Activated T-cell treated with anti-CD3 and anti-CD28 coated beads, Interleukin-2, amount 50 U/mL, for 1 hour (primary cell): ENCODE data around the gene AGPAT1.

Experiments used
- DNase-seq: peaks from one replicate; pipeline ENCODE4 v3.0.0-alpha.2; 2020

The AGPAT1 gene

GRCh38 chr6:32185681-32186131 lies 9.8 kb upstream of the AGPAT1 start:
- peak; percentile 55 for DNase-seq

DNA sequence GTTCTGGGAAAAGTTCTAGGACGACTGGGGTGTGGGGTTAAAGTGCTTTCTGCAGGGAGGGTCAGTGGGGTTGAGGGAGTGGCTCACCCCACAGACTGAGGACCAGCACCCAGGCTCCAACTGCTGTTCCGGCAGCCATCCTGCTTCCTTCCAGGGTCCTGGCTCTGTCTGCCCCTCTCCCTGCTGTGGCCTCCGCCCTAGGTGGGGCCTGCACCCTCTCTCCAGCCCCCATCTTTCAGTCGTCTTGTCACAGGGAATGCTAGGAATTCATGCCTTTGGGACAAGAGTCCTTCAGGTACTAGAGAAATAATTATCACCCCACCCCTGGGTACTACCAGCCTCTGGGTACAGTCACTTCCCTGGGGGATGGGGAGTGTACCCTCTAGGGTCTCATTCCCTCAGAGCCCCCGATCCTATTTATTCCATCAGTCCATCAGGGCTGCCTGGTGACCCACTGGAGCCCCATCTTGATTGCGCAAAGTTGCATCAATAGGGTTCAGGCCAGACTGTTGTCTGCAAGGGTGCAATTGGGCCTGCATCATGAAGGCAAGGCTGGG lies 8.3 kb upstream of the AGPAT1 start, which contains the start of gene AGER:
Gene AGER (minus strand): TSS at position 170 of the 557 bp plus-strand sequence. CDS start 31 bp downstream, at position 139.
- DNase-seq = no peak

GRCh38 chr6:32183483-32184083 lies 7.7 kb upstream of the AGPAT1 start:
- DNase-seq = no peak

DNA sequence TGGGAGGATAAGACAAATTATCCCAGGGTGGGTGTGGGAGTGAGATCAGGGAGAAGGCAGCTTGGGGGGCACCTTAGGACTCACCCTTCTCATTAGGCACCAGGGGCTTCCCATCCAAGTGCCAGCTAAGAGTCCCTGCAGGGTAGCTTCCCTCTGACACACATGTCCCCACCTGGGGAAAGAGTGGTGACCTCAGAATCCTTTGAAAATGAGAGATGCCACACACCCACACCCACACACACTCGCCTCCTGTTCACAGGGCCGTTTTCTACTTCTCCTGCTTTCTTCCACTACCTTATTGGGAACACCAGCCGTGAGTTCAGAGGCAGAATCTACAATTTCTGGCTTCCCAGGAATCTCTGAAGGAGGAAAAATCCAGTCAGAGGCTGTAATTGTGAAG lies 7.1 kb upstream of the AGPAT1 start:
- no peak for DNase-seq

DNA sequence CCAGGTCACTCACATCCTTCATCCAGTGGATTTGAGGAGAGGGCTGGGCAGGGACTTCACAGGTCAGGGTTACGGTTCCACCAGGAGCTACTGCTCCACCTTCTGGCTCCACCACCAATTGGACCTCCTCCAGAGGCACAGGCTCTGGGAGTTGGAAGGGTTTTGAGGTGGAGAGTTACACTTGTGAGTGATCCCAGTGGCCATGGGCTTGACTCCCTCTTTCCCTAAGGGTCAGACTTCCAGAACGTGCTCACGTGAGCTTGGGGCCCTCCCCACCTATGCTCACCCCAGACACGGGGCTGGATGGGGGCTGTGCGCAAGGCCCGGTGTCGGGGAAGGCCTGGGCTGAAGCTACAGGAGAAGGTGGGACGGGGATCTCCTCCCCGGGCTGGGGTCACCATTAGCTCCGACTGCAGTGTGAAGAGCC lies 6.7 kb upstream of the AGPAT1 start:
- DNase-seq = no peak

GRCh38 chr6:32181915-32182529 lies 6.1 kb upstream of the AGPAT1 start:
- no peak for DNase-seq

- no peak for DNase-seq
Measured at GRCh38 chr6:32181148-32181702, 5.3 kb upstream of the AGPAT1 start.

DNA sequence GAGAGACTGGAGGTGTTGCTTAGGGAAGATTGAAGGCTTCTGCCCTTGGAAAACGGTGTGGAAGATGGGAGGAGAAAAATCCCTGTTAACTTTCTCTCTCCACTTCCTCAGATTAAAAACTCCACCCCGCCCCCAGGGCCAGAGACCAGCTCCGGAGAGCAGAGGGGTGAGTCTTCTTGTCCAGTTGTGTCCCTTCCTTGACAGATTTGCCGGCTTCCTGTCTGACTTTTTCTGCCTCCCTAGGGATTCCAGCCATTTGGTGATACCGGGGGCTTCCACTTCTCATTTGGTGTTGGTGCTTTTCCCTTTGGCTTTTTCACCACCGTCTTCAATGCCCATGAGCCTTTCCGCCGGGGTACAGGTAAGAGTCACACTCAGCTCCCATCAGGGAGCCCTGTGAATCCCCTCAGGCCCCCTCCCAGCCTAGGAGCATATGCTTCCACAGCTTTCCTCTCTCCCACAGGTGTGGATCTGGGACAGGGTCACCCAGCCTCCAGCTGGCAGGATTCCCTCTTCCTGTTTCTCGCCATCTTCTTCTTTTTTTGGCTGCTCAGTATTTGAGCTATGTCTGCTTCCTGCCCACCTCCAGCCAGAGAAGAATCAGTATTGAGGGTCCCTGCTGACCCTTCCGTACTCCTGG lies 4.0 kb upstream of the AGPAT1 start:
- DNase-seq = no peak

DNA sequence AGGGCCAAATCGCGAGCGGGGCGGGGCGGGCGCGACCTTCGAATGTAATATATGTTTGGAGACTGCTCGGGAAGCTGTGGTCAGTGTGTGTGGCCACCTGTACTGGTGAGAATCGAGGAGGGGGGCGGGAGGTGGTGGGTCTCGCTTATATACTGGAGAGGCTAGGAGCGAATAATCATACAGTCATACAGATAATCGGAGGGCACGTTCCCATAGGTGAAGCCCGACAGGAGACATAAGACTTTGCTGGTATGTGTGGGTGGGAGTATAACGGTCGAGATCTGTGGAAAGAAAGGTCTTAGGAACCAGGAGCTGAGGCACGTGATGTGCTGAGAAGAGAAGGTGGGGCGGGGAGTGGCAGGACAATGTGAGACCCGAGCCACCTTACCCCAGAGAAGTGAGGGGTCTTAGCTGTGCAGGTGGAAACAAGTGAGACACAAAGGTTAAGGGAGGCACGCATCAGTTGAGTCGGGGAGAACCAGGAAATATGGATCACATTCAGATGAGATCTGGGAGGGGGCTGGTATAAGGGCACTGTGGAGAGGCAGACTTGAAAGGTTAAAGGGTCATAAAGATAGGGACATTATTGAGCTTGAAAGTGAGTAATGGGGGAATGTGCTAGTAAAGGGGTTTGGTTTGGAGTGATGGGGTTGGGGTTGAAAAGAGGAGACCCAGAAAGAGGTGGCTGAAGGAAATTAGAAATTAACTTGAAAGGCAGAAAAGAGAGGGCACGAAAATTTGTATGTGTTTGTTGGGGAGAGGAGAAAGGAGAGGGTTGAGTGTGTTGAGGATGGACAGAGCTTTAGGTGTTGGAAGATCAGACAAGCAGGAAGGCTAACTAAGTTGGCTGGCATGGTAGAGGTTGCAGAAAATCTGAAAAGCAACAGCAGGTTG lies 2.9 kb upstream of the AGPAT1 start:
- DNase-seq = no peak

DNA sequence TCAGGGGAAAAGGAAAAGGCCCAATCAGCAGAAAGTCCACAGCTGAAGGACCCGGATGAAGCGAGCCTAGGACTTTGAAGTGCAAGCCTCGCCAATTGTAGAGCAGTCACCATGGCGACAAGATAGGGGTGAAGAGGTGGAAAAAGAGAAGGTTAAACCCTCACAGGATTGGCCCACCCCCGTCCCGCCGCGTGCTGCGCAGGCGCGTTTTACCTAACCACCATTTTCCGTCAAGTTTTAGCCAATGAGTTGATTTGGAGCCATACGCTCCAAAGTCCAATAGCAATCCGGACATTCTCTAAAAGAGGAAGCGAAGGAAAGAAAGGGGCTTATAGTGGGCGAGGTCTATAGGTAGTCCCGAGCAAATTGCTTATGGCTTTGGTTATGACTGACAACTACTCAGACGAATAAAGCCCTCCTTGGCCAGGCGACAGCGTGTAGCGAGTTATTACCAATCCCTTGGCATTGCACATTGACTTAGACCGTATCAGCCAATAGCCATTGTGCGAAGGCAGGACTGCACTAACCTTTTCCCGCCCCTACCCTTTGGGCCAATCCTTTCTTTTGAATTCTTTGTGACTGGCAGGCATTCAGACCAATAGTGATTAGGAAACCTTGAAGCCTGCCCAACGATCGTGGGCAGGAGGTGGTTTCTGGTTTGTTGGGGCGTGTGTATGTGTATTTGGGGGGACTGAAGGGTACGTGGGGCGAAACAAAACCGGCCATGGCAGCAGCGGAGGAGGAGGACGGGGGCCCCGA lies 2.1 kb upstream of the AGPAT1 start, which contains the start of gene RNF5:
Gene RNF5 (plus strand): TSS at position 618 of the 759 bp plus-strand sequence. CDS start 107 bp downstream, at position 725.
- DNase-seq = peak; percentile 85

DNA sequence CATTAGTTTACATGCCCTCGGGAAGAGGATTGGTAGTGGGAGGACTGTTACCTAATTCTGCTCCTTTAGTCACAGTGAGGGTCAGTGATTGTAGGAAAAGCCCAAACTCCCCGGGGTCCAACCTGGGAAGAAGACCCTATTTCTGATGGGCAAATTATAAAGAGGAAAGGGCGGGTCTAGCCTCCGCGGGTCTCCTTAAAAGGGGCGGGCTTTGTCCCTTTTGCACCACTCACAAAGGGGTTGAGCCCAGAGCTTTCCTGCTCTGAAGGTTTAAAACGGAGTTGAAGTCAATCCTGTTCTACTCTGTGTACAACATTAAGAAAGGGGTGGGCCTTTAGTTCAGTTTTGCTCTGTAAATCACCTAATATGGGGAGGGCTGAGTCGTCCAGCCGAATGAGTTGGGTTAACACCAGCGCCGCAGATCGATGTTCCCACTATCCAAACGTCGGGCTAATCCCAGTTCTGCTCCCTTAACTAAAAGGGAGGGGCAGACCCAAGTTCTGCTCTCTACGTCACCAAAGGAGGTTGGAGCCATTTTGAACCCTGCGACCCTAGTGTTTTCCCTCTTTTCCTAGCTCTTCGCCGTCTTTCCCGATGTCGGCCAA lies 1.4 kb upstream of the AGPAT1 start:
- no peak for DNase-seq

- DNase-seq = no peak
Measured at GRCh38 chr6:32176476-32177182, 745 bp upstream of the AGPAT1 start.

DNA sequence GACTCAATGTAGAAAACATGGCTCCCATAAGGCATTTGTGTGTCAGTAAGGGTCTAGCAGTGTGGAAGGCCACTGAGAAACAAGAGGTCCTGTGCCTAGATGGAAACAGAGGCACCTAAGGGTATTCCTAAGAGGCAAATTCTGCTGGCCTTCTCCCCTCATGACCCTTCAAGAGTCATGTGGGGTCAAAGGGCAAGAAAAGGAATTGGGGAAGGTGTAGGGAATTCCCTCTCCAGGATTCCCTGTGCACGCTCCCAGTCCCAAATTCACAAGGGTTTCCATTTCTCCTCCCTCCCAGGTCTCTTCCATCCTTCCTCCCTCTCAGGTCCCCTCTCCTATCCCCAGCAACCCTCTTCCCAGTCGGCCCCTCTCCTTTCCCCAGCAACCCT lies 568 bp downstream of the AGPAT1 start:
- DNase-seq = no peak

DNA sequence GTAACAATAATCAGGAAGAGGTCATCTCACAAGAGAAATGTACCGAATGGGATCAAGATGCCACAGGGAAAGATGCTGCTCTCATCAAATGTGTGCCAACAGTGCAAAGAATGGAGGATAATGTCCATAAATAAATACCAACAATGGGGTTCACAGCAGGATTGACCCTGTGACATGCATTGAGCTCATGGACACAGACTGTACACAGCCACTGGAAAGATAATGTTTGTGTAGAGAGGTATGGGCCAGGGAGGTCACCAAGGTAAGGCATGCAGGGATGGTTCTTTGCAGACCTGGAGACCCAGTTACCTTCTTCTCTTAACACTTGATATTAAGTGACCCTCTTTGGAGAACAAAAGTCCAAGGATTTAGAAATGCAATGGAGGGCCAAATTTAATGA lies 1.5 kb downstream of the AGPAT1 start:
- no peak for DNase-seq

DNA sequence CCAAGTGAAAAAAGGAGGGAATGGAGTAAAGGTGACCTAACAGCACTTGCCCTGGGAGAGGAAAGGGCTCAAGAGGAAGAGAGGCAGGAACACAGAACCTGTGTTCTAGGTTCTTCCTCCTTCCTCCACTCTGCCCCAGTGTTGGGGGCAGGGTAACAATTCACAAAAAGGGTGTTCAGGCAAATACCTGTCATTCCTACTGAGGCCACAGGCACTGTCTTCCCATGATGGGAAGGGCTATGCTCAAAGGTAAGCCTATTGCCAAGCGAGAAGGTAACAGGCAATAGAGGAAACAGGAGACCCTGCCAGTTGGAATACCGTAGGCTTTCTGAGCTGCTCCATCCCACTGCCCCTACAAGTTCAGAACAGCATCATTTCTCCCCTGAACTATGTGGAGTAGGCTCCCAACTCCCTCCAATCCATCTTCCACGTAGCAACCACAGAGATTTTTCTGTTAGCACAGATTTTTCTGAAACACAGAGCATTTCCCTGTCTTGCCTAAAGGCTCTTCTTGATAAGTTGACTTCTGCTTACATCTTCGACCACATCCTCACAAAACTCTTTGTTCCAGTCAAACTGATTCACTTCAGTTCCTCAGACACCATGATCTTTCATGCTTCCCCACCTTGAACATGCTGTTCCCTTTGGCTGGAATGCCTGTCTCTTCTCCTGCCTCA lies 2.7 kb downstream of the AGPAT1 start:
- DNase-seq = no peak

- DNase-seq = no peak
Measured at GRCh38 chr6:32171234-32171633, 4.7 kb downstream of the AGPAT1 start.

DNA sequence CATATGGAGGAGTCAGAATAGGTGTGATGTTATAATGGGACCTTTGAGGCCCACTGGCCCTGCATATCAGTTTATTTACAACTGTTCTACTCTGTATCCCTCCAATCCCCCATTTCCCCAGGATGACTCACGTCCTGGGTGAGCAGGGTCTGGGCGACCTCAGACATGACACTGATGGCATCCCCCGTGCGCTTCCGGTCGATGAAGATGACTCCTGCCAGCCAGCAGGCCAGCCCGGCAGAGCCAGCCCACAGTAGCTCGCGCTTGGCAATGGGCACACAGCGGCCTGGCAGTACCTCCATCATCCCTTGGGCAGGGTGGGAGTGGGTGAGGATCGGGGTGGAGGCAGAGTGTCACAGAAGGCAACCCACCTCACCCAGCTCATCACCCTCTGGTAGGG lies 5.6 kb downstream of the AGPAT1 start:
- no peak for DNase-seq

DNA sequence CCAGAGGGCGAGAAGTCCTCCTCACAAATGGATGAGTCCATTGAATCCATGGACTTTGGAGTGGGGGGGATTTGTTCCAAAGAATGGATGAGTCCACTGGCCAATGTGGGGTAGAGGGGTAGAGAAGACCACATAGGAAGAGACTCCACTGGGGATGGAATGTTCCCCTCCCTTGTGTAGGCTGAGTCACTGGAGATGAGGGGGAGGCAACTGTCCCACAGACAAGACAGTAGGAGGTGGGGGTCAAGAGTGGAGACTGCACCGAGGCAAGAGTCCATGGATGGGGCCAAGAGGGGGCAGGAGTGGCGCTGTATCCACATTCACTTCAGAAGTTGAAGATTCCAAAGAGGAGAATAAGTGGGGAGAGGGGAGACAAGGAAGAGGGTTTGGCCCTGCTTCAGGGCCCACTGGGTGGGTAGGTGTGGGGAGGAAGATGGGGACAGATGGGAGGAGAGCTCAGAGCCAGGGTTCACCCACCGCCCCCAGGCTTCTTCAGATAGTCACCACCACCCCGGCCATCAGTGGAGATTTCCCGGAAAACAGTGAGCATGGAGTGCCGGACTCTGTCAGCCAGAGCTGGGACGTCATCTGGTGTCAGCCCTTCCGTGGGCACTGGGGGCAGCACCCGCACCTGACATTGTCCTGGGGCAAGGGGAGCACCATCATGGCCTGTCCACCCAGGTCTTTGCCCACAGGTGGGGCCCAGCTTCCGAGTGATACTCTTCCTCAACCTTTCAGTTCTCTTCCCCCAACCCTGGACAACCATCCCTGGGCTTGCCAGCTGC lies 6.9 kb downstream of the AGPAT1 start:
- no peak for DNase-seq

- DNase-seq = no peak
Measured at GRCh38 chr6:32168350-32168749, 7.5 kb downstream of the AGPAT1 start.
